Embryonic facial prominence (tissue), 1 donor: ENCODE results near the gene BHLHE23.

ENCODE experiments used
- DNase-seq: peaks from one replicate; pipeline ENCODE4 v3.0.0-alpha.2; 2016; ENCODE audit errors: extremely low spot score

BHLHE23 gene

DNA sequence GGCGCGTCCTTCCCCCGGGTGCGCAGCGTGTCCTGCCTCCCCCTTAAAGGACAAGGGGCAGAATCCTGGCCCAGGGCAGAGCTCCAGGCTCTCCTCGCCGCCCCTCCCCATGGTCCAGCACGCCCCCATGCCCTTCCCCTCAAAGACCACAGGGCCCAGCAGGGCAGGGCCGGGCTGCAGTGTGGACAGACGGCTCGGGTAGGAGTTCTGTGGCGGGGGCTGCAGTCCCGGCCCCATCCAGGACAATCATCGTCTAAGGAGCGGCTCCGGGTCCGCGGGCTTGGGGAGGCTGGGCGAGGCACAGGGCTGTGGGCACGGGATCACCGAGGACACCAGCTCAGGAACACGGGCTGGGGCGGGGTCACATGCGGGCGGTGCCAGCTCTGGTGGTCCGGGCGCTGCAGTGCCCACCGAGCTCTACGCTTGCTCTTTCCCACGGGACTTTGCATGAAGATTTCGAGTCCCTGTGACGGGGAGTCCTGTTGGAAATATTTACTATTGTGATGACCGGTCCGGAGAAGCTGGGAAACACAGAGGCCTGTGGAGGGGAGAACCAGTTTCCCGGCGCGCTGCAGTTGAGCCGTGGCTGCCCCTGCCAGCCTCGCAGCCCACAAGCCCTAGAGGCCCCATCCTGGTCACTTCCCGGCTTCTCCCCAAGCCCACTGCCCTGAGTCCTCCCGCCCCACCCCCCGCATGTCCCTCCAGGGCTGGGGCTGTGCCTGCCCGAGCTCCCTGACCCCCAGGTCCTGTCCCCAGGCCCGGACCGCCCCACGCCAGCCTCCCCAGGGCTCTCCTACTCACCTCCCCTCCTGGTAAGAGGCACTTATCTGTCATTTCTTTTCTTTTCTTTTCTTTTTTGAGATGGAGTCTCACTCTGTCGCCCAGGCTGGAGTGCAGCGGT lies 33.7 kb downstream of the BHLHE23 start:
- DNase-seq: no peak

DNA sequence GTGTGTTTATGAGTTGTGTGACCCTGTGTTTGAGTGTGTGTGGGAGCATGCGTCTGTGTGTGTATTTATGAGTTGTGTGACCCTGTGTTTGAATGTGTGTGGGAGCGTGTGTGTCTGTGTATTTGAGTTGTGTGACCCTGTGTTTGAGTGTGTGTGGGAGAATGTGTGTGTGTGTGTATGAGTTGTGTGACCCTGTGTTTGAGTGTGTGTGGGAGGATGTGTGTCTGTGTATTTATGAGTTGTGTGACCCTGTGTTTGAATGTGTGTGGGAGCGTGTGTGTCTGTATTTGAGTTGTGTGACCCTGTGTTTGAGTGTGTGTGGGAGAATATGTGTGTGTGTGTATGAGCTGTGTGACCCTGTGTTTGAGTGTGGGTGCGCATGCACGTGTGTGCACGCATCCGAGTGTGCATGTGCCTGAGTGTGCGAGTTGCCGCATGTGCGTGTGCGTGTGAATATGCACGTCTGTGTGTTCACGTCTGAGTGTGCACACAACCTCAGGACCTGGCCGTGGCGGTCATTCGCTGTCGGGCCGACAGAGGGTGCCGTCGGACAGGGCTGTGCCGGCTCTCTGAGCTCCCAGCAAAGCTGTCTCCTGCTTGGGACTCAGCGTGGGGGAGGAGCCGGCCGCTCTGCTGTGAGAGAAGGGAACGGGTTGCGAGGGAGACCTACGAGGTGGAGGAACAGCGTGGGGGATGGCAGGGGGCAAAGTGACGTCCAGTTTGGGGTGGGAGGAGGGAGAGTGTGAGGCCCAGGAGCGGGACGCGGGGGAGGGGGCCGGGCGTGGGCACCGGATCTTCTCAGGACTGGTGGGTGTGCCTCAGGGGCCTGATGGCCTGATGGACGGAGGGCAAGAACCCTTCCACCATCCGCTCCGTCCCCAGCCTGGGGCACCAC lies 34.6 kb downstream of the BHLHE23 start:
- peak; percentile 76 for DNase-seq

- DNase-seq: no peak
These were observed 35.4 kb downstream of the BHLHE23 start for GRCh38 chr20:62971211-62971949.

GRCh38 chr20:62970307-62971210 lies 36.2 kb downstream of the BHLHE23 start:
- no peak for DNase-seq

DNA sequence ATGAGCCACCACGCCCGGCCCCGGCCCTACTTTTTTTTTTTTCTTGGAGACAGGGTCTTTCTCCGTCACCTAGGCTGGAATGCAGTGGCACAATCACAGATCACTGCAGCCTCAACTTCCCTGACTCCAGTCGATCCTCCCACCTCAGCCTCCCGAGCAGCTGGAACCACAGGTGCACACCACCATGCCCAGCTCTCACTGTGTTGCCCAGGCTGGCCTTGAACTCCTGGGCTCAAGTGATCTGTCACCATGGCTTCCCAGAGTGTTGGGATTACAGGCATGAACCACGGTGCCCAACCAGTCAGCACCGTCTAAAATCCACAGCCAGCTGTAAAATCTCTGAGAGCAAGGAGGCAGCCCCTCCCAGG lies 36.8 kb downstream of the BHLHE23 start:
- DNase-seq: no peak

- no peak for DNase-seq
These were observed 37.5 kb downstream of the BHLHE23 start for GRCh38 chr20:62969179-62969760.

- DNase-seq: no peak
These were observed 38.2 kb downstream of the BHLHE23 start for GRCh38 chr20:62968378-62969178.

DNA sequence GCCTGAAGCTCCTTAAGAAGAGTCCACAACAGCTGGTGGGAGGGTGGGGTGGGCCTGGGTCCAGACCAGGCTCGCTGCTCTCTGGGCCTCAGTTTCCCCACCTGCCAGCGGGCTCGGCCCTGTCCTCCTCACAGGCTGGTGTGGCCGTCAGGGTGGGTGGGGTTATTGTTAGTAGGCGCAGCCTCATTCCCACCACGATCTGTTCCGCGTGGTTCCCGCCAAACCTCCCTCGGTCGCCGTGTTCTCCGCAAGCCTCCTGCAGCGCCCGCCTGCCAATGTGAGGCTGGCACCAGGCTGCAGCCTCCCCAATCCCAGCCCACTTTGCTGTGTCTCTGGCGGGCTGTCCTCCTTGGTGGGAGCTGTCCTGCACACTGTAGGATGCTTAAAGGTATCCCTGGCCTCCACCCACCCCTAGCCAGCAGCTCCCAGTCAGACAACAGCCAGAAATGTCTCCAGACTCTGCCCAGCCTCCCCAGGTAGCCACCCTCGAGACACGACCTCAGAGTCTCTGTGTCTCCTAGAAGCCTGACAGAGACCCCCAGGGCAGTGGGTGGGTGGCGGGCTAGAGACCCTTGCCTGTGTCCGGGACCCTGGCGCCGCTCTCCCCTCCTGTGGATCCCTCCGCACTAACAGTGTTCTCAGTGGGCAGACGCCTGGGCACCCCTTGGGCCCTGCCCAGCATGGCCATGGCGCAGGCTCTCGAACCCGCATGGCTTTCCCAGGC lies 39.0 kb downstream of the BHLHE23 start:
- no peak for DNase-seq

DNA sequence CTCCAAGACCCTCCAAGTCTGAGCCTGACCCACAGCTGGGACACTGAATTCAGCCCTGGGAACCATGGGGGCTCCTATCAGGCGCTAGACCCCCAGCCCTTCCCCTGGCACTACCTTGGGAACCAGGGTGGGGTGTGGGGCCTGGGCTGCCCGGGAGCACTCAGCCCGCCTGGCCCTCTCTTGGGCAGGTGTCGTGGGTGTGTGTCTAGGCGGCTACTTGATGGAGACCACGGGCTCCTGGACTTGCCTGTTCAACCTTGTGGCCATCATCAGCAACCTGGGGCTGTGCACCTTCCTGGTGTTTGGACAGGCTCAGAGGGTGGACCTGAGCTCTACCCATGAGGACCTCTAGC lies 39.6 kb downstream of the BHLHE23 start:
- DNase-seq: no peak

- no peak for DNase-seq
These were observed 40.3 kb downstream of the BHLHE23 start for GRCh38 chr20:62966212-62967148.

GRCh38 chr20:62965363-62965771 lies 41.4 kb downstream of the BHLHE23 start:
- no peak for DNase-seq

- DNase-seq: no peak
These were observed 42.1 kb downstream of the BHLHE23 start for GRCh38 chr20:62964700-62965099.

- no peak for DNase-seq
These were observed 43.0 kb downstream of the BHLHE23 start for GRCh38 chr20:62963614-62964397.

GRCh38 chr20:62962891-62963613 lies 43.7 kb downstream of the BHLHE23 start:
- DNase-seq: no peak

DNA sequence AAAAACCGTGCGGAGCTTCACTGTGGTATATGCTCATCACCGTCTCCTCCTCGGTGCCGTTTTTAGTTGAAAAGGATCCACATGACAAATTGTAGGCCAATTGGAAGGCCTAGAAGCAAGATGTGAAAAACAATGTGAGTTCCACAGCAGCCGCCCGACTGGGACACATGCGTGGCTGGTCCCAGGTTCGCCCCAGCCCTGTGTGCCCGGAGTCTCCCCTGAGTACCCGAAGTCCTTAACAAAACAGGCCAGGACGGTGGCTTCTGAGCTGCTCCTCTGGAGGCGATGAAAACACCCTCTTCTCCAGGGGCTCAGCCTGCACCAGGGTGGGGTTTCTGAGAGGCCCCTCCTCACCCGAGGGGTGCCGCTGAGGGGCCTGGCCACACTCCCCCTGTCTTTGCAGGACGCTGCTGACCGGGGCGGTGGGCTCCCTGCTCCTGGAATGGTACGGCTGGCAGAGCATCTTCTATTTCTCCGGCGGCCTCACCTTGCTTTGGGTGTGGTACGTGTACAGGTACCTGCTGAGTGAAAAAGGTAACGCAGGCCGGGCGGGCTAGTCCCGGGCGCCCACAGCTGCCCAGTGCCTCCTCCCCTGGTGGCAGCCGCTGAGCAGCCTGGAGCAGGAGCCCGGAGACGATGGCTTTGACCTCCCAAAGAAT lies 44.4 kb downstream of the BHLHE23 start:
- no peak for DNase-seq

- DNase-seq: no peak
These were observed 45.0 kb downstream of the BHLHE23 start for GRCh38 chr20:62961799-62962198.
